Activated effector memory CD4-positive, alpha-beta T cell treated with Interleukin-2 at 50 U/mL for 16 hours (primary cell): Measurements from ENCODE around the gene CAPN5.
A peak's percentile ranks its signal among the peaks of the same experiment; 100 is the strongest.
"Not testable (repeated sequence)": the region's sequence is repeated elsewhere in the genome, so short reads cannot be mapped to it uniquely, and the experiment has no call there.

ENCODE experiments used
- DNase-seq: peaks from one replicate; pipeline ENCODE4 v3.0.0-alpha.2; 2020

The CAPN5 gene

DNA sequence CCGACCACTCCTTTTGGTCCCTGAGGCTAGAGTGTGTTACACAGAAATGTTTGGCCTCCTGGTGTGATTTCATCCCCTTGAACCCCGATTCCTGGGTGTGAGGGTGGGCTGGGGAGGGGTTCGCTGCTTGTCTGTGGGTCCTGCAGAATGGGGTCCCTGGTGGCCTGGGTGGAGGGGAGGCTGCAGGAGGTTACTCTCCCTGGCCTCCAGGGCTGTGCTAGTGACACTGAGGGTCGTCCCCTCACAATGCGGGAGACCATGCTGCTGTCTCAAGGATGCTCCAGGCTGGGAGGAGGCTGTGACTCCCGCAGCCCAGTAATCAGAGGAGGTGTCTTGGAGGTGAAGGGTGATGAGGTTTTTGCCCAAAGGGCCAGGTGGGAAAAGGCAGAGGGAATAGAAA lies 18.9 kb downstream of the CAPN5 start:
- DNase-seq: no peak

DNA sequence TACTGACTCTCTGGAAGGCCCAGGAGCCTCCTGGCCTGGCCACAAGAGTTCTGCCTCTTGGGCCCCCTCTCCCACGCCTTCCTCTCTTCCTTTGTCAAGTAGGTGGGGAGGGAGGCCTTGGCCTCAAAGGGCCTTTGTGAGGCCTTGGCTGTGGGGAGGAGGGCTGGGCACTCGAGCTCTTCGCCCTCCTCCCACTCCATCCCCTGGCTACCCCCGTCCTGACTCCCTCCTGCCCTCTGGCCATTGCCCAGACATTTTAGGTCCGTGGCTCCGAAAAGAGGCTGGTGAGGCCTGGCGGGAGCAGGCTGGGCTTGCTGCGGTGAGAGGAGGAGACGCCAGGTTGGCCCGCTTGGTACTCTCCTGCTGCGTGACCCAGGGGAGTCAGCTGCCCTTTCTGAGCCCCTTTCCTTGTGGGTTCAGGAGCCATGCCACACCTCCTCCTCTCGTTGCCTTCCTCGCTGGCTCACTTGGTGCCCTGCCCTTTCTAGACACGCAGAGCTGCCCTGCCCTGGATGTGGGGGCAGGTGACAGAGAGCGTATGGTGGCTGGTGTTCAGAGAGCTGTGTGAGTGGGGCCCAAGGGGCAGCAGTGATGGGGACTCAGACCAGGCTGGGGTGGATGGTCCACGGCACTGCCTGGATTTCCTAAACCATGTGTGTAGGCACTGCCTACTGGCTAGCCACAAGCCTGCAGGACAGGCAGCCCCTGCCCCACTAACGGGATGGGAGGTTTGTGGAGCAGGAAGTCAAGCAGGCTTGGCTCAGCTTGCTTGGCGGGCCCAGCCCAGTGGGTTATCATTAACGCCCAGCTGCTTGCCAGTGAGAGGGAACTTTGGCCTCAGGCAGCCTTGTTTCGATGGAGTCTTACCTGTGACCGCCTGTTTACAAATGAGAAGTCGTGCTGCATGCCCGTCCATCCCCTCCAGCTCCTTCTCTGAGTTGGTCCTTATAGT lies 20.0 kb downstream of the CAPN5 start:
- DNase-seq: no peak

DNA sequence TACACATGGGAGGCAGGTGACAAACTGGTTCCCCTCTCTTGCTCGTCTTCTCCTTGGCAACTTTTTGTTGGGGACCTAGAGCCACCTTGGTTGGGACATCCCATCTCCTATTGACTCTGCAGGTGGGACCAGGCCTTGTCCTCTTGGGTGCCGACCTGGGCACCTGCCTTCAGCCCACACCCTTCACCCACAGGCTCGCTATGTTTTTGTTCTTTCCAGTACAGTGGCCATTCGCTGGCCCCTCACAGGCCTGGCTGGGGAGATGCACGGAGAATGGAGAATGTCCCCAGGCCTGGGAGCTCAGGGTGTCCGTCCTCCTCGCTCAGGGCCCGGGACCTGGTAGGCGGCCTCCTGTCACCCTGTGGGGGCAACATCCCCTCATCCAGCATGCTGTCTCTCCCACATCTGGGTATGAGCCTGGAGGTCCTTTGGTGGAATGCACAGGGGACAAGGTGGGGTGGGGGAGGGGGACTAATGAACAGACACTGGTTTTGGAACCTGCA lies 21.0 kb downstream of the CAPN5 start:
- no peak for DNase-seq

DNA sequence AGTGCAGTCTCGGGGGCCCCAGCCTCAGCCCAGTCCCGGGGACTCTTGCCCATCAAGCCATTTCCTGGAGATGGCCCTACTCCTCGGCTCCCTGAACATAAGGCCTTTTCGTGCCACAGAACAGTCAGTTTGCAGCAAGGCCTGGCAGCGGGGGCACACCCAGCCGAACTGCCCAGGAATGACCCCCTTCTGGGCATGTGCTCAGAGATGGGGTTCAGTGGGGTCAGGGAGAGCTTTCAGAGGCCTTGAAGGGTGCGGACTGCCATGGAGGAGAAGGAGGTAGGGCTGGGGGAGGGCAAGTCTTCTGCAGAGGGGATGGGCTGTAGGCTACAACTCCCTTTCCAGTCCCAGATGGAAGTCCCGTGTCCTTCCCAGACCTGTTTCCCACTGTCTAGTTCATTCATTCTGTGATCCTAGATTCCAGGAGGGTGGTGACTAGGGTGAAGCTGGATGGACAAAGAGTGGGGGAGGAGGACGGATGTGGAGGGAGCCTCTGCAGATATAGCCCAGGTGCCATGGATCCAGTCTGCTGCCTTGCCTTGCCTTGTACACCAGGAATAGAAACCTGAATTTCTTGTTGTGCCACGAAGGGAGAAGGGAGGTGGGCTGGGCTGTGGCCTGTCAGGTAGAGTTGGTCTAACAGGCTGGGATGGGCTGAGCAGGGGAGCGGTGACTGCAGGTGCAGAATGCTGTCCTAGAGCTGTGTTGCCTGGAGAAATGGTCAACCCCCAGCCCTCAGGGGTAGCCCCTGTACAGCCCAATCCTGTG lies 21.6 kb downstream of the CAPN5 start:
- no peak for DNase-seq

DNA sequence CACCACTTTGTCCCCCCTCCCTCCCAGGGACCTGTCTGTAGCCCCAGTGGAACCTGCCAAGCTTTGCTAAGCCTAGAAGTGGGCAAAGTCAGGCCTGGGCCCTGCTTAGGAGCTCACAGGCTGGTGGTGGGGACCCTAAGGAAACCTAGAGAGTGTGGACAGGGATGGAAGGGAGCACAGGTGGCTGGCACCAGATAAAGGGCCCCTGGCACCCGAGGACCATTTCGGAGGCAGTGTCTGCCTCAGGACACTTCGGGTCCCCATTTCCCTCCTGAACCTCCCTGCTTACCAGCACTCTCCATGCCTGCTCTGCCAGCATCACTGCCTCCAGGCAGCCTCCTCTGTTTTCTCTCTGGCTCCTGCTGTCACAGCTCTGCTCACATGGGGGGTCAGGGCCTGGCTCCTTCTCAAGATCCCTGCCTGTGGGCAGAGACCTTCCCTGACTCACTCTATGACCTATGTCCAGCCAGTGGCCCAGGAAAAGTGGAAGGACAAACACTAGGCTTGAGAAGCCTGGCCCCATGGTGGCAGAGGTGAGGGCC lies 22.3 kb downstream of the CAPN5 start:
- no peak for DNase-seq

DNA sequence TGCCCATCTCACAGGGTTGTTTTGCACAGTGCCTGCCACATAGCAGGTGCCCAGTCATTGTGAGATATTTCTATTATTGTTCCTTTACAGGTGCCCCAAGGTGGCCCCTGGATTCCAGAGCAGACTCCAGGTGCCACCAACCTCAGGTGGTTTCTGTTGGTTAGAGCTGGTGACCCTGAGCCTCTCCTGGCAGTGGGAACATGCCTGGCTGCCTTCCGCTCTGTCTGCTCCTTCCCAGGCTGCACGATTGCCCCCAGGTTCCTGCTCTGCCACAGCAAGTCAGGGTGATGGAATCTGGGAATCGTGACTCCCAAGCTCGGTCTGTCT lies 23.2 kb downstream of the CAPN5 start:
- no peak for DNase-seq

DNA sequence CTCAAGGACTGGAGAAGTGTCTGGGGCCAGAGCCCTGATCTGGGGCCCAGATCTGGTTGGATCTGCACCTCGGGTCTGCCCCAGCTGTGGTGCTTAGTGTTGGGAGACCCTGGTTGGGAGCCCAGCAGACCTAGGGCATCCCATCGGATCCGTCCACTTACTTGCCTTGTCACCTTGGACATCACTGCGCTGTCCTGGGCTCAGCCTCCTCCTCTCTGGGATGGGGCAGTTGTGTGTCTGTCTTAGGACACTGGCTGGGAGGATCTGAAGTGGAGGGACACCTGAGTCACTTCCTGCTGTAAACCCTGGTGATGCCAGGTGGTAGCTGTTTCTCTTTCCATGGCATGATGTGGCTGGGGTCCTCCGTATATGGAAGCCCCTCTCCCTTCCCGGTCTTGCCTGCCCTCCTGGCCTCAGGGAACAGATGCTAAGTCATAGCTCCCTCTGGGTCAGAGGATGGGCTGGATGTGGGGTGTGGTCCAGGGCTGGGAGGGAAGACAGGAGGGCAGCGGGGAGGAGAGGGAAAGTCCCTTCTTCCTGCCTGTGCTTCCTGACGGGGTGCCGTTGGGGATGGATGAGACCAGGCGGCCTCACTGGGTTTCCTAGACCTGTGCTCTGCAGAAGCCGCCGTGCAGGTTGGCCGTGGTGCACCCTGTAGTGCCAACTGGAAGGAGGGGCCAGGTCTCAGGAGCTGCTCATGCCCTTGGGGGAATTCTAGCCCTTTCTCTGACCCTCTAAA lies 23.8 kb downstream of the CAPN5 start:
- DNase-seq: no peak

DNA sequence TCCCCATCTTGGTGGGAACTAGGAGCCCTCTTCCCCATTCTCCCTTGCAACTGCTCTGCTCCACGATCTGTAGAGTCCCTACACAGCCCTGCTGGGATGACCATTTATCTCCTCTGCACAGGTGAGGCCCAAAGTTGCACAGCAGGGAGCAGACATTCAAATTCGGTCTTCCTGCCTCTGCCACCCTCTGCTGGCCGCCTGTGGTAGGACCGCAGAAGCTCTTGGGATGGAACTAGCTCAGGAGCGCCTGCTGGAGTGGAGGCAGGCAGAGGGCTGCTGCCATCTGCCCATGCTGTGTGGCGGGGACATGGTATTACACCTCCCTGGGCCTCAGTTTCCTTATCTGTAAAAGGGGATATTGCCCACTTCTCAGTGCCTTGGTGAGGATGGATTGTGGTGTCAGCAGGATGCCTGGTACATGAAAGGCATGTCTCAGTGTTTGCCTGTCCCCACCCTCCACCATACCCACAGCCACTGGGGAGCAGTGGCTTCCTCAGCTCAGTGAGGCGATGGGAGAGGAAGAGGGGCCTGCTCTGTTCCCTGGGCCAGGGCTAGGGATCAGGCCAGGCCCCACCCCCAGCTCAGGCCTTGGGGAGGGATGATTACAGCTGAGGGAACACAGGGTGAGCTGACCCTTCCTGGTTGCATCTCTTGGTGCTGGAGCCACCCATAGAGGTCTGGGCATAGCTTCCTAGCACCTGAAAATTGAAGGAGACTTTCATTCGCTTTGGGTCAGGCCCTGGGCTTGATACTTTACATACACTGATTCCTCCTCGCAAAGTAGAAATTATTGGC lies 24.6 kb downstream of the CAPN5 start:
- peak; percentile 65 for DNase-seq

DNA sequence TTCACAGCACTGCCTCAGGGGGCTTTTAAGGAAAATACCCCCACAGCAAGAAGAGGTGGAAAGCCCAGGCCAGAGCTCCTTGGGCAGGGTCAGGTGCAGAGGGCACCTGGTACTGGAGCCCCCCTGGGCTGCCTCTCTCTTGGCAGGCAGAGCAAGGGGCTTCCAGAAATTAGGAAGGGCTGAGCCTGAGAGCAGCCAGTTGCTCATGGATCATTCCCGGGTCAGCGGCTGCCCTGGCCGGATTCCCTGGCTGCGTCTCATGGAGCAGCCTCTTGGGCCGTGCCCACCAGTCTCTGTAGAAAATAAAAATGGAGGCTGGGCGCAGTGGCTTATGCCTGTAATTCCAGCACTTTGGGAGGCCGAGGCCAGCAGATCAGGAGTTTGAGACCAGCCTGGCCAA lies 25.6 kb downstream of the CAPN5 start:
- DNase-seq: no peak

DNA sequence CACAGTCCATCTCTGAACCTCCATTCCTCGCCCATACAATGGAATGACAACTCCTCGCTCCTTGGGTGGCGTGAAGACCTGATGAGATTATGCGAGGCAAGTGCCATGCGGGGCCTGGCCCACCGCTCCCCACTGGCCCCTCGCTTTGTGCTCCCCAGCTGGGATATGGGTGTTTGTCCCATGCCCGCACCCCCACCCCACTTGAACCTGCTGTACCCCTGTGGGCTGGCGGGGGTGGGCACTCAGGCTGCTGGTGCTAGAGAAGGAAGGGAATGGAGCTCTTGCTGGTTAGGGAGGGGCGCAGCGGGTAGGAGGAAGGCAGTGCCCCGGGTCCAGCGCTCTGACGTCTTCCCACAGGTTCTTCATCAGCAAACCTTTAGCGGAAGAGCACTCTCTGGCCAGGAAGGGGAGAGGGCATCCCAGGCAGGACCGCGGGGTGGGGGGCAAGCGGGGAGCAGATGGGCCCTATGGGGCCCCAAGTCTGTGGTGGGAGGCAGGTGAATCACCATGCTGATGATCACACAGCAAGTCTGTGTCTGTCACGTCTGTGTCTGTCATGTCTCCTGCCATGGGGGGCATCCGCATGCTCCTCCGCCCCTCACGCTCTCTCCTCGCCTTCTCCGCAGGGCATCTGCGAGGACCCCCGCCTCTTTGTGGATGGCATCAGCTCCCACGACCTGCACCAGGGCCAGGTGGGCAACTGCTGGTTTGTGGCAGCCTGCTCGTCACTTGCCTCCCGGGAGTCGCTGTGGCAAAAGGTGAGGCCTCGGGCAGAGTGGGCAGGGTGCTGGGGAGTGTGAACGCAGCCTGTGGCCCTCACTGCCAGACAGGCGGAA lies 26.5 kb downstream of the CAPN5 start:
- DNase-seq: no peak

DNA sequence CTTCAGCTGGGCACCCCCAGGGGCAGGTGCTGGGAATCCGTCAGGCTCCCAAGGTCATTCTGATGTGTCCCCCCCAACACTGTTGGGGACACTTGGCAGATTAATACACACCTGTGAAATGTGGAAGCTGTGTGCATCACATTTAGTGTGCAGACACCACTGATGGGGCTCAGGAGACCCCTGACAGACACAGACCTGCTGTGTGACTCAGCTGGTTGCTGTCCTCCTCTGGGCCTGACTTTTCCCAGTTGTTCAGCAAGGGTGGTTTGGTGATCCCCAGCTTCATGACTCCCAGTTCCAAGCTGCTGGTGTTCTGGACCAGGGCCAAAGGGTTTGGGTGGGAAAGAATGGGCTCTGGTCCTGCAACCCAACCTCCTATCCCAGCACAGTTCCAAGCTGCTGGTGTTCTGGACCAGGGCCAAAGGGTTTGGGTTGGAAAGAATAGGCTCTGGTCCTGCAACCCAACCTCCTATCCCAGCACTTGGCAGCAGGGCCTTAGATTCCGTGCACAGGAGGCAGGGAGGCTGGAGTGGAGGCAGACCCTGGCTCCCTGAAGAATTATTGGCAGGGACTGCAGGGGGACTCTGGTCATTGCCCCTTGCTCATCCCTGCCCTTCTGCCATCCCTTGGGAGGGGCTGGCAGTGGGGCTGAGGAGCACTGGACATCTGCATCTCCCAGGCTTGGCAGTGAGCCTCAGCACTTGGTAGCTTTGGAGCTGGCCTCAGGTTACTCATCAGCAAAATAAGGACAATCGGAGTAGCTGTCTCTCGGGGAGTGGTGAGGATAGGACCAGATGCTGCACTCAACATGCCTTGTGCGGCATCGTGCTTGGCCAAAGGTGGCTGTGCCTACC lies 27.4 kb downstream of the CAPN5 start:
- no peak for DNase-seq

DNA sequence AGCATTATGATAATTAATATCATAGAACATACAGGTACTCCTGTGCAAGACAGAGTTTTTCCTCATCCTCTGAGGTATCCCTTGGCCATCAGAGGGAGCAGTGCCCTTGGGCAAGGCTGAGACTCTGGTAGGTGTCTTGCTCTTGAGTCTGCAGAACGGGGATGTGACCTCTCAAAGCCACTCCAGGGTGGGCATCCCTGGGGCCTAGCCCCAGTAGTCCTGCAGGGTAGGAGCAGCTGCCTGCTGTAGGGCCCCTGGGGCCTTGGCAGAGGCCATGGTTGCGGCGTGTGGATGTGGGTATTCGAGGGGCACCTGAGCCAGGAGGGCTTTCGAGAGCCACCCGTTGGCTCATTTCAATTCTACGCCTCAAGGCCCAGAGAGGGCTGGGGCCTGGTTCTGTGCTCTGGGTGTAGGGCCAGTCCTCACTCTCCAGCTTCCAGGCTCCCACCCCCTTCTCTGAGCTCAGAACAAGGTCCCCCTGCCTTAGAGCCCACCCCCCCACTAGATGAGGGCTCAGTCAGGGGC lies 28.1 kb downstream of the CAPN5 start:
- no peak for DNase-seq

DNA sequence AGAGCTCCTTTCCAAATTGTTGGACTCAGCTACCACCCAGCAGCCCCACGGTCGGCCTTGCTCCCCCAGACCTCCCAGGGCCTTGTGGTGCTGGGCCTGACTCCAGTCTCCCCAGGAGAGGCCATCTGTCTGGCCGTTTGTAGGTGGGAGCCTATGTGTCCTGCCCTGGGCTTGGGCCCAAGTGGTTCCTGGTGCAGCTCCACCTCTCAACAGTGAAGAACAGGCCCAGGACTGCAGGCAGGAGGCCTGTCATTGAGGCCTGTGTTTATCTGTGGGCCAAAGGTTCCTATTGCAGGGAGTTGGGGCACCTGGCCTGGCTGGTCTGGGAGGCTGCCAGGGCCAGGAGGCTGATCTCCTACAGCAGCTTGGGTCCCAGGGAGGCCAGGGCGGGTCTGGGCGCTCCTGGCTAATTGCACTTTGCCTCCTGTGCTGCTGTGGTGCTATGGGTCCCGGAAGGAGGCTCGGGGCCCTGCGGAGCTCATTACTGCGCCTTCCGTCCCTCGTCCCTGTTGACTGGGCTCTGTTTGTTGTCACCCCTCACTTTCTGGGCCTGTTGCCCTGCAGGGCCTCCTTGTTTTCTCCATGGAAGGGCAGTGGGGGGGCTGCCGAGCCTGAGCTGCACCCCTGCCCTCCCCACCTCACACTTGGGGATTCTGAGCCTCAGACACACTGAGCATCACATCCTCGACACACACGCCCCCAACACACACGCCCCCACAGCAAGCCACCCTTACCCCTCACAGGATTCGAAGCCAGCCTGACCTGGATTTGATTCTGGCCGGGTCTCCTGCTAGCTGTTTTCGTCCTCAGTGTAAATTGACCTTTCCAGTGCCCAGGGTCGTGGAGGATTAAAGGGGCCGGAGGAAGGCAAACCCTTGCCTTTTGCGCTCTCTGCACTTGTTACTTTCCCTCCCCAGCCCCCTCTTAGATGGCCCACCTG lies 29.1 kb downstream of the CAPN5 start:
- no peak for DNase-seq

DNA sequence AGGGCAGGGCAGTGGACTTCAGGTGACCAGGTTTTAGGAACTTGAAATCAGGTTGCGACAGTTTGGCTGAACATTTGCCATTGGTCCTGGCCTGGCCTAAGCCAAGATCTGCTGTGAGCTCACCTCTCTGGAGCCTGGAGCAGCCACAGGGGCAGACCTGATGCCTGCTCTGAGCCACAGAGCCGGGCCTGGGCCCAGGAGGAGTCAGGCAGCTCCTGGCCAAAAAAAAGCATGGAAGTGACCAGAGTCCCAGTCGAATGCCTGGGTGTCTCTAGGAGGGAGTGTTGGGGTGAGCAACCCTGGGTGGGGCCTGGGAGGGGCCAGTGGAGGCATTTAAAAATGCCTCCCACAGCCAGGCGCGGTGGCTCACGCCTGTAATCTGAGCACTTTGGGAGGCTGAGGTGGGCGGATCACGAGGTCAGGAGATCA lies 29.8 kb downstream of the CAPN5 start:
- no peak for DNase-seq

DNA sequence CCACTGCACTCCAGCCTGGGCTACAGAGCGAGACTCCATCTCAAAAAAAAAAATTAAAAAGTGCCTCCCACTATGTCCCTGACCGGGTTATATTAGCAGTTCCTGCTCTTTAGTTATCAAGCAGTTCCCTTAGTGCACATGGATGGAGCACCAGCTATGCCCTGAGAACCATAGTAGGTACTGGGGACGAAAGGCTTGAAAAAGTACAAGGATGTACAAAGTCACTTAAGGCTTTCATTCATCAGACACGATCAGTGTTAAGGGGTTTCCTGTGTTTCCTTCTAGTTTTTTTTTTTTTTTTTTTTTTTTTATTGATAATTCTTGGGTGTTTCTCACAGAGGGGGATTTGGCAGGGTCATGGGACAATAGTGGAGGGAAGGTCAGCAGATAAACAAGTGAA lies 30.4 kb downstream of the CAPN5 start:
- not testable (repeated sequence) for DNase-seq

DNA sequence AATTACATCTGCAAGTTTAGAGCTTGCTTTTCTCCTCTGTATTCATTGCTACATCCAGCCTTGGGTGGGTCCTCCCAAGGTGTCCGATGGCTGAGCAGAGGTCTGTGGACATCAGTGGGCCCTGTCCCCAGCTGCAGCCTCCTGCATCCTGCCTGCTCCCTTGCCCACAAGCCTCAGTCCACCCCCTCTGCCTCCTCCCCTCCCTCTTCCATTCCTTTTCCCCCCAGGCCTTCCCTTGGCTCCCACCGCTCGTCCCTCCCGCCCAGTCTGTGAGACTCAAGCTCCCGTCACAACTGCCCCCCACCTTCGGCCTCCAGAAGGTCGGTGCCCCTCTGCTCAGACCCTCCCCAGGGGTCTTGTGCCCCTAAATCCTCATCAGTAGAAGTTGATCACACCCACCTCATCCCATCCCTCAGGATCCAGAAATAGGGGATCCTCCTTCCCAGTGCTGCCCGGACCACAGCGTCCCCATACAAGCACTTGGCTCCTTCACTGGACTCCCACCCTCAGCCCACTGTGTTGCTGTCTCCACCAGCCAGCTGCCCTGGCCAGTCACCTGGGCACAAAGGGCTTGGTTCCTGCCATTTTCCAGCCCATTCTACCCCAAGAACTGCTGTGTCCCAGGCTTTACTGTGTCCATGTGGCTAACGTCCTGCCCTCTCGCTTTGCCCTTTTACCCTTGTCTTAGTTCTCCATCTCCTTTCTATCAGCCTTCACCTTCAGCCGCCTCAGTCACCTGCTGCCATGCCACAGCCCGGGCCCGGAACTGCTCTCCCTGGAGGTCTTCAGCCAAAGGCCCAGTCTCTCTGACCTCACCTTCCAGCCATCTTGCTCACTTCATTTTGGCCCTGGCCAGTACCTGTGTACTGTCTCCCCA lies 33.6 kb downstream of the CAPN5 start:
- DNase-seq: no peak

DNA sequence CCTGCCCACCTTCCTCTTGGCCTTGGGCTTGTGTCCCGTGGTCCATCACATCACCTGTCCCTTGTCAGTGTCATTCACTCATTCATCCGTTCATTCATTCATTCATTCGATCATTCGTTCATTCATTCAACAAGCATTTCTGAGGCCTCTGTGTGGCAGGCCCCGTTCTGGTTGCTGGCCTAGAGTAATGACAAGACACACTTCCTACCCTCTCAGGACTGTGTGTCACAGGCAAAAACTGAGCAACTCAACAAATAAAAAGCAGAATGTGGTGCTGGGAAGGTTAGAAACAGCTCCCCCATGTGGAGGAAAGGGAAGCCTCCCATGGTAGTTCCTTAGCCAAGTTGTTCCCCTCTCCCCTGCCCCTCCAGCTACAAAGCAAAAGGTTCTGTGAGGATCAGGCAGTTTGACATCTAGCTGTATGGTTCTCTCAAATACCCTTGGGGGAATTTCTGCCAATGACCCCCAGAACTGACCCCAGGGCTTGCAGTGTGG lies 34.3 kb downstream of the CAPN5 start:
- no peak for DNase-seq
